WERI-Rb-1 (cell line): ENCODE data around the gene NEB.

Source experiments
- DNase-seq: peaks from one replicate; pipeline ENCODE4 v3.0.0-alpha.2; 2020
- H3K27ac ChIP-seq: fragments of 250-450 bp; sonication (Bioruptor Pico); 2 replicates; pipeline ENCODE4 v1.5.1; 2020; ENCODE audit warnings: mild to moderate bottlenecking, moderate library complexity
- H3K27me3 ChIP-seq: fragments of 250-450 bp; sonication (Bioruptor Pico); 2 replicates; pipeline ENCODE4 v1.5.1; 2021; ENCODE audit warnings: mild to moderate bottlenecking, low read depth, moderate library complexity; ENCODE audit not compliant: insufficient read depth, severe bottlenecking
- H3K36me3 ChIP-seq: fragments of 250-450 bp; sonication (Bioruptor Pico); 2 replicates; pipeline ENCODE4 v1.5.1; 2020; ENCODE audit warnings: mild to moderate bottlenecking, moderate library complexity
- H3K4me3 ChIP-seq: 2 replicates; pipeline ENCODE4 v1.5.1; 2011; ENCODE audit warnings: low read depth, mild to moderate bottlenecking, control low read depth, low read length
- H3K9me3 ChIP-seq: fragments of 250-450 bp; sonication (Bioruptor Pico); 2 replicates; pipeline ENCODE4 v1.5.1; 2021; ENCODE audit warnings: mild to moderate bottlenecking, moderate library complexity; ENCODE audit not compliant: severe bottlenecking
- TF ChIP-seq, protein P1 (sequence below): IDR thresholded peaks from 2 replicates; pipeline ENCODE4 v1.5.1; 2011; ENCODE audit warnings: low read depth, mild to moderate bottlenecking, control low read depth, inconsistent platforms, low read length

The NEB gene

DNA sequence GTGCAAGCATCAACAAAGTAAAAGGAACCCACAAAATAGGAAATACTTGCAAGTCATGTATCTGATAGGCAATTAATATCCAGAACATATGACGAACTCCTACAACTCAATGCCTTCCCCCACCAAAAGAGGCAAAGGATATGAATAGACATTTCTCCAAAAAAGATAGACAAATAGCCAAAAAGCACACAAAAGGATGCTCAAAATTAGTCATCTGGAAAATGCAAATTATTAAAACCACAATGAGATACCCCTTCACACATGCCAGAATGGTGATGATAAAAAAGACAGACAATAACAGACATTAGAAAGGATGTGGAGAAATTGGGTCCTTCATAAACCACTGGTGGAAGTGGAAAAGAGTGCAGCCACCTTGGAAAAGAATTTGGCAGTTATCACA, 248.2 kb downstream of the NEB start:
- no peaks in the 10 kb centered on the region for H3K9me3 ChIP-seq
- TF ChIP-seq, protein P1, sequence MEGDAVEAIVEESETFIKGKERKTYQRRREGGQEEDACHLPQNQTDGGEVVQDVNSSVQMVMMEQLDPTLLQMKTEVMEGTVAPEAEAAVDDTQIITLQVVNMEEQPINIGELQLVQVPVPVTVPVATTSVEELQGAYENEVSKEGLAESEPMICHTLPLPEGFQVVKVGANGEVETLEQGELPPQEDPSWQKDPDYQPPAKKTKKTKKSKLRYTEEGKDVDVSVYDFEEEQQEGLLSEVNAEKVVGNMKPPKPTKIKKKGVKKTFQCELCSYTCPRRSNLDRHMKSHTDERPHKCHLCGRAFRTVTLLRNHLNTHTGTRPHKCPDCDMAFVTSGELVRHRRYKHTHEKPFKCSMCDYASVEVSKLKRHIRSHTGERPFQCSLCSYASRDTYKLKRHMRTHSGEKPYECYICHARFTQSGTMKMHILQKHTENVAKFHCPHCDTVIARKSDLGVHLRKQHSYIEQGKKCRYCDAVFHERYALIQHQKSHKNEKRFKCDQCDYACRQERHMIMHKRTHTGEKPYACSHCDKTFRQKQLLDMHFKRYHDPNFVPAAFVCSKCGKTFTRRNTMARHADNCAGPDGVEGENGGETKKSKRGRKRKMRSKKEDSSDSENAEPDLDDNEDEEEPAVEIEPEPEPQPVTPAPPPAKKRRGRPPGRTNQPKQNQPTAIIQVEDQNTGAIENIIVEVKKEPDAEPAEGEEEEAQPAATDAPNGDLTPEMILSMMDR: no peak
- H3K27me3 ChIP-seq: no peaks in the 10 kb centered on the region
- no peak for DNase-seq
- H3K36me3 ChIP-seq: peaks cover 15% of the 10 kb centered on the region
- no peak overlapping the region for H3K27ac ChIP-seq
- no peak overlapping the region for H3K4me3 ChIP-seq

DNA sequence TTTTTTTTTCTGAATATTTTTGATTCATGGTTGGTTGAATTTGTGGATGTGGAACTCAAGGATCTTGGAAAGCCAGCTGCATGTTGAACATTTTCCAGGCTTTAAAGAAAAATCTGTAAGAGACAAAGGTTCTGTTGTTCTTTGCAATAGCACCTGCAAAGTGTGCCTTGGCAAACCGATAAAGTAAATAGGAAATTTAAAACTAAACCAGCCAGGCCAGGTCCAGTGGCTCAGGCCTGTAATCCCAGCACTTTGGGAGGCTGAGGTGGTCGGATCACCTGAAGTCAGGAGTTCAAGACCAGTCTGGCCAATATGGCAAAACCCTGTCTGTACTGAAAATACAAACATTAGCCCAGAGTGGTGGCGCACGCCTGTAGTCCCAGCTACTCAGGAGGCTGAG, 250.2 kb downstream of the NEB start:
- Histone ChIP-seq H3K27ac (no peak overlapping the region), H3K4me3 (no peak overlapping the region), H3K9me3 (no peaks in the 10 kb centered on the region), H3K27me3 (no peaks in the 10 kb centered on the region), H3K36me3 (peaks cover 29% of the 10 kb centered on the region)
- DNase-seq: no peak
- TF ChIP-seq, protein P1: no peak

DNA sequence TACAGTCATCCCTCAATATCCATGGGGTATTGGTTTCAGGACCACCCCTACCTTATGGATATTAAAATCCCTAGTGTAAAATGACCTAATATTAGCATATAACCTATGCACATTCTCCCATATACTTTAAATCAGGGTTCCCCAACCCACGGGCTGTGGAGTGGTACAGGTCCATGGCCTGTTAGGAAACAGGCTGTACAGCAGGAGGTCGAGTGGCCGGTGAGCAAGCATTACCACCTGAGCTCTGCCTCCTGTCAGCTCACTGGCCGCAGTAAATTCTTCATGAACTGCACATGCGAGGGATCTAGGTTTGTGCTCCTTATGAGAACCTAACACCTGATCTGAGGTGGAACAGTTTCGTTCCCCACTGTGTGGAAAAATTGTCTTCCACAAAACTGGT, 250.7 kb downstream of the NEB start:
- H3K27me3 ChIP-seq: no peaks in the 10 kb centered on the region
- no peak for DNase-seq
- H3K9me3 ChIP-seq: no peaks in the 10 kb centered on the region
- no peak overlapping the region for H3K4me3 ChIP-seq
- TF ChIP-seq, protein P1: no peak
- H3K27ac ChIP-seq: no peak overlapping the region
- peaks cover 33% of the 10 kb centered on the region for H3K36me3 ChIP-seq

DNA sequence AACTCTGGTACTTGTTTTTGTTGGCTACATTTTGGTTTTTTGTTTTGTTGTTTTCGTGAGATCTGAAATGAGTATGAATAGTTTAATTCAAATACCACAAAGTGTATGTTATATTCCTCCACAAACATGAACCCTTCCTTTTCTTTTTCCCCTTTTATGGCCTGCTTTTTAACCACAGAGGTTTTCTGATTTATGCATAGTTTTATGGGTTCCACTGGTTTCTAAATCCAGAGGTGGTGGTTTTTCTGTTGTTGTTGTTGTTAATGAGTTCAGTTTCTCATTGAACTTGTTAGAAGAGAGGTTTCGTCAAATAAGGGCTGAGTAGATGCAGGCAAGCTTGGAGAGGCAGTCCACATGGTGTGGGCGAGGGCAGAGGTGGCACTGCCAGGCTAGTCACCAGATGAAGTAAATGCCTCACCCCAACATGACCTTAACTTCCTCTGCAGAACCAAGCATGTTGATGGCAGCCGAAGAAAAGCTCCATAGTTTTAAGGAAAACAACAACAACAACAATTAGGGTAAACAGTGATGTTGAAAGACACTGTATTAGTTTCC, 252.0 kb downstream of the NEB start:
- peaks cover 37% of the 10 kb centered on the region for H3K36me3 ChIP-seq

DNA sequence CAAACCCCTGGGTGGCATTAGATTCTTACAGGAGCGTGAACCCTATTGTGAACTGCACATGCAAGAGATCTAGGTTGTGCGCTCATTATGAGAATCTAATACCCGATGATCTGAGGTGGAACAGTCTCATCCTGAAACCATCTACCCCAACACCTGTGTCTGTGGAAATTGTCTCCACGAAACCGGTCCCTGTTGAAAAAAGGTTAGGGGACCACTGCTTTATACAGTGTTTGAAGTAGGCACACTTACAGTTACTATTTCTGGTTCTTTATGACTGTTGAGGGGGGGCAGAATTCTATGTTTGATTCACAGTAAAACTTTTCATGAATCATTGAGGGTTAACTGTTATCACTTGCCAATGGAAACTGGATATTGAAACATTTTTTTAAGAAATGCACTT, 252.5 kb downstream of the NEB start:
- no peak overlapping the region for H3K4me3 ChIP-seq
- H3K27ac ChIP-seq: no peak overlapping the region
- TF ChIP-seq, protein P1: no peak
- H3K9me3 ChIP-seq: no peaks in the 10 kb centered on the region
- no peaks in the 10 kb centered on the region for H3K27me3 ChIP-seq
- H3K36me3 ChIP-seq: peaks cover 42% of the 10 kb centered on the region
- DNase-seq: no peak

More for the DNA sequence above, 252.0 kb downstream of the NEB start:
- H3K4me3 ChIP-seq: no peak overlapping the region
- H3K27me3 ChIP-seq: no peaks in the 10 kb centered on the region
- H3K27ac ChIP-seq: no peak overlapping the region
- TF ChIP-seq, protein P1: no peak
- H3K9me3 ChIP-seq: no peaks in the 10 kb centered on the region
- DNase-seq: no peak

DNA sequence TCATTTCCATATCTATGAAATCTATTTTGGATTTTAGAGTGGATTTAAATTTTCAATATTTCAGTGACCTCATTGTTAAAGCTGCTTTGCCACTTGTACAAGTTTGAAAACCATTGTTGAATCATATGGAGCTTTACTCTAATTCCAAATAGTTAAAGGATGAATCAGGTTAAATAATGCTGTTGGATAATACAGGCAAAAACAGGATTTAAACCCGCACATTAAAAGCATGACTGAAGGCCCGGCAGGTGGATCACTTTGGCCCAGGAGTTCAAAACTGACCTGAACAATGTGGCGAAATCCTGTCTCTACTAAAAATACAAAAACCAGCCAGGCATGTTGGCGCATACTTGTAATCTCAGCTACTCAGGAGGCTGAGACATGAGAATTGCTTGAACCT, 256.3 kb downstream of the NEB start:
- Histone ChIP-seq H3K27me3 (no peaks in the 10 kb centered on the region), H3K27ac (no peak overlapping the region), H3K9me3 (no peaks in the 10 kb centered on the region), H3K4me3 (no peak overlapping the region), H3K36me3 (peaks cover 71% of the 10 kb centered on the region)
- no peak for DNase-seq
- TF ChIP-seq, protein P1: no peak
